Measurements from ENCODE around the gene PLA2G2D. TPM values are rescaled to one million over a fixed set of nuclear protein-coding genes. Genes with fewer than 3 reads are reported as not detected.

Gene PLA2G2D
- total and polyA plus RNA-seq, 2 of the 8 experiments (the other 6 are each of a cell fraction or from before 2014, with no cell fraction given): not detected

GRCh38 chr1:20139776-20140612 lies 20.7 kb upstream of the PLA2G2D start (continued):
- TF ChIP-seq CHD7 (IDR thresholded peaks at IDR 0.05; ENCODE audit: insufficient replicate concordance, low read length) (no peak), RNF2 (IDR thresholded peaks at IDR 0.05; ENCODE audit: borderline replicate concordance, low read depth, low read length, missing control alignments, poor library complexity, severe bottlenecking) (no peak), E2F6 (IDR thresholded peaks at IDR 0.05) (no peak), EP300 (IDR thresholded peaks at IDR 0.05; ENCODE audit: borderline replicate concordance in 1 of 2, low read depth in 2 of 2, low read length in 2 of 2) (no peak), SP4 (IDR thresholded peaks at IDR 0.05; ENCODE audit: low read length) (no peak), BCL11A (IDR thresholded peaks at IDR 0.05; ENCODE audit: low read depth in 2 of 2, low read length in 2 of 2) (no peak), MAFK (IDR thresholded peaks at IDR 0.05; ENCODE audit: low read depth, low read length) (no peak), TAF1 (IDR thresholded peaks at IDR 0.05; ENCODE audit: low read depth, low read length) (no peak)
